Progenitor cell of endocrine pancreas (in vitro differentiated cells): ENCODE results near the gene SPOCD1. TPM values are rescaled to one million over a fixed set of nuclear protein-coding genes. Genes with fewer than 3 reads are reported as not detected.

ENCODE experiments used
- DNase-seq: peaks from one replicate; pipeline ENCODE4 v3.0.0; 2021; ENCODE audit warnings: low spot score; ENCODE audit not compliant: unreplicated experiment
- H3K27ac Mint-ChIP-seq: 2 replicates; pipeline ENCODE4 v1.8.0; 2021; ENCODE audit warnings: mild to moderate bottlenecking, moderate library complexity, mixed read lengths
- H3K27me3 Mint-ChIP-seq: 2 replicates; pipeline ENCODE4 v1.8.0; 2021; ENCODE audit warnings: mixed read lengths
- H3K36me3 Mint-ChIP-seq: 2 replicates; pipeline ENCODE4 v1.8.0; 2022; ENCODE audit warnings: mixed read lengths; ENCODE audit not compliant: insufficient read depth
- H3K4me1 Mint-ChIP-seq: 2 replicates; pipeline ENCODE4 v1.8.0; 2021; ENCODE audit warnings: low read depth, mixed read lengths
- H3K4me3 Mint-ChIP-seq: 2 replicates; pipeline ENCODE4 v1.8.0; 2021; ENCODE audit warnings: low read depth, mild to moderate bottlenecking, moderate library complexity, mixed read lengths
- H3K9me3 Mint-ChIP-seq: 2 replicates; pipeline ENCODE4 v1.8.0; 2021; ENCODE audit warnings: low read depth, mixed read lengths
- CTCF ChIP-seq: fragments of 200-600 bp; sonication (generic); IDR thresholded peaks from one replicate; pipeline ENCODE4 v1.5.0; 2021; ENCODE audit warnings: antibody characterized with exemption, mild to moderate bottlenecking; ENCODE audit not compliant: unreplicated experiment
- total RNA-seq: library from RNA; stranded (reverse); gene quantifications from 2 replicates; pipeline ENCODE4 v1.2.1, GENCODE V29; 2021

Gene SPOCD1
- total RNA-seq, 1 donor from 2014 or later, result 0.36 TPM

GRCh38 chr1:31848381-31848897 lies 32.6 kb upstream of the SPOCD1 start:
- H3K4me1 Mint-ChIP-seq, result no peaks in the 10 kb centered on the region
- TF ChIP-seq CTCF, result no peak
- H3K27ac Mint-ChIP-seq, result no peak overlapping the region
- H3K36me3 Mint-ChIP-seq, result no peaks in the 10 kb centered on the region
- no peak for DNase-seq
- H3K27me3 Mint-ChIP-seq, result no peaks in the 10 kb centered on the region
- H3K4me3 Mint-ChIP-seq, result no peak overlapping the region
- no peaks in the 10 kb centered on the region for H3K9me3 Mint-ChIP-seq

- H3K36me3 Mint-ChIP-seq, result no peaks in the 10 kb centered on the region
- TF ChIP-seq CTCF, result no peak
- no peaks in the 10 kb centered on the region for H3K9me3 Mint-ChIP-seq
- DNase-seq, result no peak
- no peak overlapping the region for H3K4me3 Mint-ChIP-seq
- H3K27ac Mint-ChIP-seq, result no peak overlapping the region
- H3K27me3 Mint-ChIP-seq, result no peaks in the 10 kb centered on the region
- H3K4me1 Mint-ChIP-seq, result no peaks in the 10 kb centered on the region
Observed at GRCh38 chr1:31846484-31846883, 30.7 kb upstream of the SPOCD1 start.

GRCh38 chr1:31843506-31843905 lies 27.7 kb upstream of the SPOCD1 start:
- Mint-ChIP-seq H3K4me3 (no peak overlapping the region), H3K27ac (no peak overlapping the region), H3K4me1 (no peaks in the 10 kb centered on the region), H3K27me3 (no peaks in the 10 kb centered on the region), H3K36me3 (no peaks in the 10 kb centered on the region), H3K9me3 (no peaks in the 10 kb centered on the region)
- DNase-seq, result no peak
- no peak for TF ChIP-seq CTCF

GRCh38 chr1:31839662-31840343 lies 24.0 kb upstream of the SPOCD1 start:
- H3K4me1 Mint-ChIP-seq, result peaks cover 3% of the 10 kb centered on the region
- no peaks in the 10 kb centered on the region for H3K27me3 Mint-ChIP-seq
- H3K27ac Mint-ChIP-seq, result no peak overlapping the region
- no peak overlapping the region for H3K4me3 Mint-ChIP-seq
- DNase-seq, result no peak
- H3K36me3 Mint-ChIP-seq, result no peaks in the 10 kb centered on the region
- no peak for TF ChIP-seq CTCF
- H3K9me3 Mint-ChIP-seq, result no peaks in the 10 kb centered on the region

GRCh38 chr1:31837451-31838158 lies 21.8 kb upstream of the SPOCD1 start:
- Mint-ChIP-seq H3K27me3 (no peaks in the 10 kb centered on the region), H3K36me3 (no peaks in the 10 kb centered on the region), H3K4me3 (no peak overlapping the region), H3K27ac (no peak overlapping the region), H3K4me1 (peaks cover 5% of the 10 kb centered on the region), H3K9me3 (no peaks in the 10 kb centered on the region)
- TF ChIP-seq CTCF, result no peak
- no peak for DNase-seq
